ENCODE measurements around the gene DNM2.
"Not testable (repeated sequence)": the region's sequence is repeated elsewhere in the genome, so short reads cannot be mapped to it uniquely, and the experiment has no call there.

The DNM2 gene

GRCh38 chr19:10744253-10744798, 26.4 kb downstream of the DNM2 start:
- H3K27ac ChIP-seq, result no peak overlapping the region
- TF ChIP-seq, protein P1, sequence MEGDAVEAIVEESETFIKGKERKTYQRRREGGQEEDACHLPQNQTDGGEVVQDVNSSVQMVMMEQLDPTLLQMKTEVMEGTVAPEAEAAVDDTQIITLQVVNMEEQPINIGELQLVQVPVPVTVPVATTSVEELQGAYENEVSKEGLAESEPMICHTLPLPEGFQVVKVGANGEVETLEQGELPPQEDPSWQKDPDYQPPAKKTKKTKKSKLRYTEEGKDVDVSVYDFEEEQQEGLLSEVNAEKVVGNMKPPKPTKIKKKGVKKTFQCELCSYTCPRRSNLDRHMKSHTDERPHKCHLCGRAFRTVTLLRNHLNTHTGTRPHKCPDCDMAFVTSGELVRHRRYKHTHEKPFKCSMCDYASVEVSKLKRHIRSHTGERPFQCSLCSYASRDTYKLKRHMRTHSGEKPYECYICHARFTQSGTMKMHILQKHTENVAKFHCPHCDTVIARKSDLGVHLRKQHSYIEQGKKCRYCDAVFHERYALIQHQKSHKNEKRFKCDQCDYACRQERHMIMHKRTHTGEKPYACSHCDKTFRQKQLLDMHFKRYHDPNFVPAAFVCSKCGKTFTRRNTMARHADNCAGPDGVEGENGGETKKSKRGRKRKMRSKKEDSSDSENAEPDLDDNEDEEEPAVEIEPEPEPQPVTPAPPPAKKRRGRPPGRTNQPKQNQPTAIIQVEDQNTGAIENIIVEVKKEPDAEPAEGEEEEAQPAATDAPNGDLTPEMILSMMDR (conservative IDR thresholded peaks at IDR 0.05), result no peak
- no peak for TF ChIP-seq ZFX (IDR thresholded peaks at IDR 0.05)

- H3K27ac ChIP-seq, result no peak overlapping the region
- TF ChIP-seq, protein P1 (conservative IDR thresholded peaks at IDR 0.05), result no peak
- no peak for TF ChIP-seq ZFX (IDR thresholded peaks at IDR 0.05)
These were observed 27.0 kb downstream of the DNM2 start for GRCh38 chr19:10744801-10745293.

- not testable (repeated sequence) for H3K27ac ChIP-seq
These were observed 28.6 kb downstream of the DNM2 start for GRCh38 chr19:10746437-10746836.

- TF ChIP-seq, protein P1 (conservative IDR thresholded peaks at IDR 0.05), result no peak
- no peak for TF ChIP-seq ZFX (IDR thresholded peaks at IDR 0.05)
- H3K27ac ChIP-seq, result peak overlapping the region; percentile 82
These were observed 29.4 kb downstream of the DNM2 start for GRCh38 chr19:10747271-10747670.

GRCh38 chr19:10747674-10748073, 29.8 kb downstream of the DNM2 start:
- peak overlapping the region; percentile 82 for H3K27ac ChIP-seq
- no peak for TF ChIP-seq ZFX (IDR thresholded peaks at IDR 0.05)
- TF ChIP-seq, protein P1 (conservative IDR thresholded peaks at IDR 0.05), result no peak

GRCh38 chr19:10748195-10748926, 30.5 kb downstream of the DNM2 start:
- peak overlapping the region; percentile 82 for H3K27ac ChIP-seq
- no peak for TF ChIP-seq ZFX (IDR thresholded peaks at IDR 0.05)
- TF ChIP-seq, protein P1 (conservative IDR thresholded peaks at IDR 0.05), result no peak

DNA sequence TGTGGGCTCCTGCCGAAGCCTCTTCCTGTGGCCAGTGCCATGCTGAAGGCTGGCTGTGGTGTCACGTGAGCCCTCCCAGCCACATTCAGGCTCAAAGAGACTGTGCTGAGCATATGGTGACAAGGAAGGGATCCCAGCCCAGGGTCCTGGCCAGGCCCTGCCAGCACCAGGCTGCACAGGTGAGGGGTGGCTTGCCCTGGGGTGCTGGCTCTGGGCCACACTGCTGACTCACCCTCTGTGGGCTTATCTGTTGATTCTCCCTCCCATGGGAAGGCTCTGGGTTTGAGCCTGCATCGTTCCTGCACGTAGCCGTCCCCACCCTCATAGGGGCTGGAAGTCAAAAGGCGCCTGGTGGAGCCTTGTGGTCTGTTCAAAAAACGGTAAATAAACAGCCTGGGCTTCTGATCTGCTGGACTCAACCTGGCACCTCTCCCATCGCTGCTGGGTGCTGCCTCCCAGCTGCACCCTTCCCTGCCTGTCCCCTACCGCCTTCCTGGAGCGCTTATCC, 31.1 kb downstream of the DNM2 start:
- H3K27ac ChIP-seq, result peak overlapping the region; percentile 82
- no peak for TF ChIP-seq ZFX (IDR thresholded peaks at IDR 0.05)
- TF ChIP-seq, protein P1 (conservative IDR thresholded peaks at IDR 0.05), result no peak
